Measurements from ENCODE around the gene DEFB114.
"Not testable (repeated sequence)": the region's sequence is repeated elsewhere in the genome, so short reads cannot be mapped to it uniquely, and the experiment has no call there.

Gene DEFB114

GRCh38 chr6:49964064-49964463 is at the start of gene DEFB114:
TSS of gene DEFB114 (minus strand) at chr6:49964164. CDS start at chr6:49964105, 59 bp downstream.
- no peak for DNase-seq

GRCh38 chr6:50007819-50008218 is 43.9 kb upstream of the DEFB114 start:
- DNase-seq, result no peak

- no peak for DNase-seq
Observed at GRCh38 chr6:50003139-50003538, 39.2 kb upstream of the DEFB114 start.

- no peak for DNase-seq
Observed at GRCh38 chr6:49995278-49995677, 31.3 kb upstream of the DEFB114 start.

- no peak for DNase-seq
Observed at GRCh38 chr6:49988900-49989299, 24.9 kb upstream of the DEFB114 start.

GRCh38 chr6:49987749-49988148 is 23.8 kb upstream of the DEFB114 start:
- no peak for DNase-seq

GRCh38 chr6:49986551-49986950 is 22.6 kb upstream of the DEFB114 start:
- no peak for DNase-seq

- DNase-seq, result no peak
Observed at GRCh38 chr6:49982046-49982445, 18.1 kb upstream of the DEFB114 start.

GRCh38 chr6:49980898-49981297 is 16.9 kb upstream of the DEFB114 start:
- no peak for DNase-seq

GRCh38 chr6:49979584-49979983 is 15.6 kb upstream of the DEFB114 start:
- no peak for DNase-seq

- DNase-seq, result no peak
Observed at GRCh38 chr6:49978332-49979226, 14.6 kb upstream of the DEFB114 start.

GRCh38 chr6:49969605-49970004 is 5.6 kb upstream of the DEFB114 start, which contains the start of gene DEFB113:
TSS of gene DEFB113 (minus strand) at chr6:49969625. CDS start at chr6:49969625, 0 bp downstream.
- no peak for DNase-seq

- DNase-seq, result no peak
Observed at GRCh38 chr6:49966823-49967222, 2.9 kb upstream of the DEFB114 start.

- no peak for DNase-seq
Observed at GRCh38 chr6:49966334-49966733, 2.4 kb upstream of the DEFB114 start.

- DNase-seq, result no peak
Observed at GRCh38 chr6:49958180-49958579, 5.8 kb downstream of the DEFB114 start.

- no peak for DNase-seq
Observed at GRCh38 chr6:49955847-49956246, 8.1 kb downstream of the DEFB114 start.

- DNase-seq, result no peak
Observed at GRCh38 chr6:49951926-49952325, 12.0 kb downstream of the DEFB114 start.

- DNase-seq, result no peak
Observed at GRCh38 chr6:49950415-49950751, 13.6 kb downstream of the DEFB114 start.

GRCh38 chr6:49949062-49949461 is 14.9 kb downstream of the DEFB114 start:
- no peak for DNase-seq

- DNase-seq, result no peak
Observed at GRCh38 chr6:49946835-49947234, 17.1 kb downstream of the DEFB114 start.

- DNase-seq, result not testable (repeated sequence)
Observed at GRCh38 chr6:49944068-49944467, 19.9 kb downstream of the DEFB114 start.

- DNase-seq, result no peak
Observed at GRCh38 chr6:49939993-49940498, 23.9 kb downstream of the DEFB114 start.

GRCh38 chr6:49937811-49938210 is 26.2 kb downstream of the DEFB114 start:
- DNase-seq, result no peak

- no peak for DNase-seq
Observed at GRCh38 chr6:49937017-49937416, 26.9 kb downstream of the DEFB114 start.

- no peak for DNase-seq
Observed at GRCh38 chr6:49935387-49935786, 28.6 kb downstream of the DEFB114 start.
